ENCODE data around the gene NAP1L4. TPM values are rescaled to one million over a fixed set of nuclear protein-coding genes. Genes with fewer than 3 reads are reported as not detected.

The NAP1L4 gene
- total and polyA plus RNA-seq, 7 donors: 121 to 153 (median 143) TPM

GRCh38 chr11:2989551-2989950 lies 2.6 kb downstream of the NAP1L4 start:
- no peaks in the 10 kb centered on the region for H3K27me3 ChIP-seq (ENCODE audit: insufficient read depth in 3 of 3, low read length in 2 of 3)
- WGBS, 3 donors: 36 to 47% (median 41%) methylated on average over 3 of the region's 3 CpGs
- H3K36me3 ChIP-seq (ENCODE audit: insufficient read depth in 1 of 2, low read depth in 1 of 2): no peaks in the 10 kb centered on the region
- TF ChIP-seq, protein P1, sequence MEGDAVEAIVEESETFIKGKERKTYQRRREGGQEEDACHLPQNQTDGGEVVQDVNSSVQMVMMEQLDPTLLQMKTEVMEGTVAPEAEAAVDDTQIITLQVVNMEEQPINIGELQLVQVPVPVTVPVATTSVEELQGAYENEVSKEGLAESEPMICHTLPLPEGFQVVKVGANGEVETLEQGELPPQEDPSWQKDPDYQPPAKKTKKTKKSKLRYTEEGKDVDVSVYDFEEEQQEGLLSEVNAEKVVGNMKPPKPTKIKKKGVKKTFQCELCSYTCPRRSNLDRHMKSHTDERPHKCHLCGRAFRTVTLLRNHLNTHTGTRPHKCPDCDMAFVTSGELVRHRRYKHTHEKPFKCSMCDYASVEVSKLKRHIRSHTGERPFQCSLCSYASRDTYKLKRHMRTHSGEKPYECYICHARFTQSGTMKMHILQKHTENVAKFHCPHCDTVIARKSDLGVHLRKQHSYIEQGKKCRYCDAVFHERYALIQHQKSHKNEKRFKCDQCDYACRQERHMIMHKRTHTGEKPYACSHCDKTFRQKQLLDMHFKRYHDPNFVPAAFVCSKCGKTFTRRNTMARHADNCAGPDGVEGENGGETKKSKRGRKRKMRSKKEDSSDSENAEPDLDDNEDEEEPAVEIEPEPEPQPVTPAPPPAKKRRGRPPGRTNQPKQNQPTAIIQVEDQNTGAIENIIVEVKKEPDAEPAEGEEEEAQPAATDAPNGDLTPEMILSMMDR (IDR thresholded peaks at IDR 0.05): no peak
- H3K27ac ChIP-seq: peak overlapping the region; percentile 47
- H3K9me3 ChIP-seq: no peaks in the 10 kb centered on the region
- H3K4me1 ChIP-seq: peaks cover 42% of the 10 kb centered on the region
- no peak for ATAC-seq
- no peak for DNase-seq
- H3K4me3 ChIP-seq: peak overlapping the region; percentile 94
- intact Hi-C loops (cut with DNase I): no loop called here

DNA sequence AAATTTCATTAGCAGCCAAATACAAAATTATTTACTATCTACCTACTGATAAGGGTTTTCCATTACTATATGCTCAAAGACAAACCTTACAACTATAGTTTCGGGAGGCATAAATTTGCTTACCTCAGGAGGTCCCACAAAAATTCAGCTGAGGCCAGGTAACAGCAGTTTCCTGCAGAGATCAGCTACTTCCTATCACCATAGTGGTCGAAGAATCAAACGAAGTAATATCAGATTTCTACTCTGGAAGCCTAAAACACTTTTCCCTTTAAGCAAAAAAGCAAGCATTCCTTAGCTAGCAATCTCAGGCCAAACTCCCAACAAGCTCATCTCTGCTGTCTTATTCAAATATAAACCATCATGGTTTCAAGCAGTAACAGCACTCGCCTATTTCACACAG lies 3.1 kb downstream of the NAP1L4 start:
- Histone ChIP-seq H3K36me3 (ENCODE audit: insufficient read depth in 1 of 2, low read depth in 1 of 2) (no peaks in the 10 kb centered on the region), H3K27me3 (ENCODE audit: insufficient read depth in 3 of 3, low read length in 2 of 3) (no peaks in the 10 kb centered on the region), H3K9me3 (no peaks in the 10 kb centered on the region), H3K4me3 (peak overlapping the region; percentile 94), H3K27ac (peak overlapping the region; percentile 47), H3K4me1 (peaks cover 42% of the 10 kb centered on the region)
- DNase-seq: no peak
- intact Hi-C loops (cut with DNase I): no loop called here
- TF ChIP-seq, protein P1 (IDR thresholded peaks at IDR 0.05): no peak
- 33 to 44% (median 36%) methylated on average over 4 of the region's 4 CpGs for WGBS, 3 donors
- ATAC-seq: no peak

DNA sequence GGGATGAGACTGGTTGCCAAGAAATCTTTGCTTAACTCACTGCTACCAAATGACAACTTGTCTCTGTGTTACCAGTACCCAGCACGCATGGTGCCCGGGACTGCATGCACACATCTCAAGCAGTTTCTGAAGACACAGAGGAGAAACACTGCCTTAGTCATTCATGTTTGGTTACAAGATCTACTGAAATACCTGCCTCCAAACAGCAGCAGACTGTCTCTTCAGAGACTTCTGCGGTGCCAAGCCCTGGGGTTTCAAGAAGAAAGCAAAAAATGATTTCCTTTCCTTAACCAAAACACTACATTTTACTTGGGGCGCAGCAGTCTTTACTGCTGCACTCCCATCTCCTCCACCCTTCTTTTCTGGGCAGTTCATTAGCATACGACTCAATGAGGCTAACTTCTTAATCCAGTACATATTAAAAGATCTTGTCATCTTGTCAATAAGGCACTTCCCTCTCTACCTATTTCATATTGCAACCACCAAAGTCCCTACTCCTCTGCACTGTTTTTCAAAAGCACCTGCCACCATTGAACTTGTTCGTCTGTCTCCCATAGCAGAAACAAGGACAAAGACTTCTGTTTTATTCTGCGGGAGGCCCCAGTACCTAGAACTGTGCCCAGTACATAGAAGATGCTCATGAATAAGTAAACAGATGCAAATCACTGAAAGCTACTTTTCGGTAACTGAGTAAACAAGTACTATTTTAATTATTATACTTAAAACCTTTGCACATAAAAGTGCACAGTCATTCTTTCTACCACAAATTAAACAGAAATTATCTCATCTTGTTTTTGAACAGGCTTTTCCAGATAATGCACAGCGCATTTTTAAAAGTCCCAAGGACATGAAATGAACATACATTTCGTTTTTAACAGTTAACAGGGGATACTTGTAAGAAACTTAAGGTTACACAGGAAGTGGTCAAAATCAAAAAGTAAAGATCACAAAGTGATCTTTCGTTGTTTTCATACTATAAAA lies 4.0 kb downstream of the NAP1L4 start:
- TF ChIP-seq, protein P1 (IDR thresholded peaks at IDR 0.05): no peak
- no peaks in the 10 kb centered on the region for H3K9me3 ChIP-seq
- H3K4me3 ChIP-seq: peak overlapping the region; percentile 94

GRCh38 chr11:2983908-2984307 lies 8.2 kb downstream of the NAP1L4 start:
- H3K36me3 ChIP-seq (ENCODE audit: insufficient read depth in 1 of 2, low read depth in 1 of 2): peaks cover 0 to 9% of the 10 kb centered on the region in 2 donors
- intact Hi-C loops (cut with DNase I): loop anchor here in 1 of 2 donors (5.0 kb wide), 1 partner anchor 37 kb away; no protein-coding TSS in a partner anchor
- H3K4me3 ChIP-seq: no peak overlapping the region
- H3K4me1 ChIP-seq: peaks cover 33% of the 10 kb centered on the region
- DNase-seq (no peak), ATAC-seq (no peak)
- H3K9me3 ChIP-seq: no peaks in the 10 kb centered on the region
- TF ChIP-seq, protein P1 (IDR thresholded peaks at IDR 0.05): no peak
- H3K27ac ChIP-seq: no peak overlapping the region
- WGBS, 3 donors: 93 to 97% (median 95%) methylated on average over 4 of the region's 4 CpGs
- H3K27me3 ChIP-seq (ENCODE audit: insufficient read depth in 3 of 3, low read length in 2 of 3): no peaks in the 10 kb centered on the region

More for the DNA sequence above, 4.0 kb downstream of the NAP1L4 start:
- Histone ChIP-seq H3K27ac (peak overlapping the region; percentile 47), H3K27me3 (ENCODE audit: insufficient read depth in 3 of 3, low read length in 2 of 3) (no peaks in the 10 kb centered on the region), H3K36me3 (ENCODE audit: insufficient read depth in 1 of 2, low read depth in 1 of 2) (no peaks in the 10 kb centered on the region), H3K4me1 (peaks cover 45% of the 10 kb centered on the region)
- intact Hi-C loops (cut with DNase I): no loop called here
- 62 to 74% (median 69%) methylated on average over 11 of the region's 11 CpGs for WGBS, 3 donors
- ATAC-seq (no peak), DNase-seq (no peak)
